GM12878 (cell line): ENCODE results near the gene COG7.

Source experiments
- CBFB ChIP-seq: IDR thresholded peaks from 2 replicates; pipeline ENCODE4 v1.6.1; 2016; ENCODE audit warnings: antibody characterized with exemption, low read depth
- CBX5 ChIP-seq: sonication (generic); IDR thresholded peaks from 2 replicates; pipeline ENCODE4 v1.6.1; 2016; ENCODE audit warnings: low read depth, moderate library complexity, mild to moderate bottlenecking, inconsistent platforms
- GATAD2B ChIP-seq: fragments of 450-650 bp; conservative IDR thresholded peaks from 2 replicates; pipeline ENCODE4 v1.6.1; 2017; ENCODE audit warnings: low read depth, mild to moderate bottlenecking, moderate library complexity
- PBX3 ChIP-seq: IDR thresholded peaks from 2 replicates; pipeline ENCODE4 v1.6.1; 2011; ENCODE audit warnings: mild to moderate bottlenecking, low read depth, low read length, moderate library complexity; ENCODE audit not compliant: insufficient replicate concordance
- RAD21 ChIP-seq: IDR thresholded peaks from 2 replicates; pipeline ENCODE4 v1.6.1; 2011; ENCODE audit warnings: mild to moderate bottlenecking, low read depth, low read length, moderate library complexity; ENCODE audit not compliant: insufficient read depth
- RFX5 ChIP-seq: IDR thresholded peaks from 2 replicates; pipeline ENCODE4 v1.6.1; 2011; ENCODE audit warnings: low read depth, low read length, improper control_type of control experiment
- TAF1 ChIP-seq: IDR thresholded peaks from 2 replicates; pipeline ENCODE4 v1.6.1; 2011; ENCODE audit warnings: mild to moderate bottlenecking, low read depth, low read length, borderline replicate concordance
- ZNF622 ChIP-seq: fragments of 450-650 bp; IDR thresholded peaks from 2 replicates; pipeline ENCODE4 v1.6.1; 2017; ENCODE audit warnings: mild to moderate bottlenecking, inconsistent platforms

DNA sequence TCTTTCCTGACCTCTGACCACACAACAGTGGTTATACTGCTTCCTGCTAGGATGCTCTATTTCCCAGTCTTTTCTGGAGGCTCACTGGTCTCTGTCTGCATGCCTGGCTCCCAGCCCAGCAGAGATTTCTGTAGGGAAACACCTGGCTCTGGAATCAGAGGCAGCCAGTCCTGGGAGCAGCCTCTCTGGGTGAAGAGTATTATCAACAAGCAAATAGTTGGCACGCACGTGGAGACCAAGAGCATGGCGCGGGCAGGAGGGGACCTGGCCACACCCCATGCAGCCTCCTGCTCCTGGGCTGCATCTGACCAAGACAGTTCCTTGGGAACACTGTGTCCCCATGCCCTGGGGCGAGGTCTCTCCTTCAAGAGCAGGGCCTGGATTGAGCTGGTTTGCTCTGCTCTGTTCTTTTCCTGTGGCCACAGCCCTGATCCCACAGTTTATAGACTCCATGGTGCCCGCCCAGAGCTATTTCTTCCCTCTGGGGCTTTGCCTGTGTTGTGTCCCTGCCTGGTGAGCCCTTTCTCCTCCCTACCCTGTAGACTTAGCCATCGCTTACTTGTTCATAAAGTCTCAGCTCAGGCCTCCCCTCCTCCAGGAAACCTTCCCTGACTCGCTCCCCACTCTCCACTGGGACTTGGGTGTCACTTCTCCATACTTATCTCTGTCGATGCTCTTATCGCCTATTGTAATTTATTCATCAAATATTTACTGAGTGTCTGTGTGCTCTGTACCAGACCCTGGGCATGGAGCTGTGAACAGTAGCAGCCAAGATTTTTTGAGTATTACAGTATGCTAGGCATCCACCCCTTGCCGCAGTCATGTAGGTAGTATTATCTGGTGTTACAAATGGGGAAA lies 90.3 kb downstream of the COG7 start:
- no peak for TF ChIP-seq CBX5
- no peak for TF ChIP-seq RFX5
- TF ChIP-seq RAD21 = no peak
- no peak for TF ChIP-seq ZNF622
- TF ChIP-seq GATAD2B = no peak
- no peak for TF ChIP-seq TAF1
- no peak for TF ChIP-seq PBX3
- TF ChIP-seq CBFB = no peak
